Measurements from ENCODE around the gene FANCB. TPM values are rescaled to one million over a fixed set of nuclear protein-coding genes. Genes with fewer than 3 reads are reported as not detected.

Gene FANCB
- total and polyA plus RNA-seq, 12 donors: 0.03 to 3.5 (median 0.58) TPM

- DNase-seq: no peak
- Histone ChIP-seq H3K36me3 (replicated peaks in 1 of 2) (no peaks in the 10 kb centered on the region), H3K27ac (no peak overlapping the region), H3K27me3 (no peaks in the 10 kb centered on the region), H3K9me3 (replicated peaks in 1 of 3) (no peaks in the 10 kb centered on the region), H3K4me1 (replicated peaks in 1 of 2) (no peaks in the 10 kb centered on the region), H3K4me3 (no peak overlapping the region)
- intact Hi-C loops (cut with DNase I): no loop called here
- no peak for TF ChIP-seq CTCF (IDR thresholded peaks at IDR 0.05)
Measured at GRCh38 chrX:14899607-14900006, 26.7 kb upstream of the FANCB start.

GRCh38 chrX:14897042-14897441 is 24.2 kb upstream of the FANCB start:
- intact Hi-C loops (cut with DNase I): no loop called here
- no peak for TF ChIP-seq CTCF (IDR thresholded peaks at IDR 0.05)
- TF ChIP-seq POLR2A (IDR thresholded peaks at IDR 0.05): no peak
- no peaks in the 10 kb centered on the region for H3K9me3 ChIP-seq (replicated peaks in 1 of 3)
- WGBS, 4 donors: 66 to 100% (median 83%) methylated on average over 2 of the region's 2 CpGs
- no peak overlapping the region for H3K4me3 ChIP-seq
- H3K27me3 ChIP-seq: no peaks in the 10 kb centered on the region
- H3K27ac ChIP-seq: no peak overlapping the region
- DNase-seq: no peak
- H3K36me3 ChIP-seq (replicated peaks in 1 of 2): no peaks in the 10 kb centered on the region
- H3K4me1 ChIP-seq (replicated peaks in 1 of 2): no peaks in the 10 kb centered on the region

GRCh38 chrX:14896273-14896672 is 23.4 kb upstream of the FANCB start:
- no peak overlapping the region for H3K27ac ChIP-seq
- no peak for DNase-seq
- H3K36me3 ChIP-seq (replicated peaks in 1 of 2): no peaks in the 10 kb centered on the region
- TF ChIP-seq CTCF (IDR thresholded peaks at IDR 0.05) (no peak), POLR2A (IDR thresholded peaks at IDR 0.05) (no peak)
- H3K9me3 ChIP-seq (replicated peaks in 1 of 3): no peaks in the 10 kb centered on the region
- H3K27me3 ChIP-seq: no peaks in the 10 kb centered on the region
- H3K4me3 ChIP-seq: no peak overlapping the region
- 89 to 91% (median 90%) methylated on average over 2 of the region's 2 CpGs for WGBS, 4 donors
- H3K4me1 ChIP-seq (replicated peaks in 1 of 2): no peaks in the 10 kb centered on the region
- intact Hi-C loops (cut with DNase I): no loop called here

GRCh38 chrX:14886252-14886651 is 13.4 kb upstream of the FANCB start:
- intact Hi-C loops (cut with DNase I): no loop called here
- Histone ChIP-seq H3K36me3 (replicated peaks in 1 of 2) (no peaks in the 10 kb centered on the region), H3K9me3 (replicated peaks in 1 of 3) (no peaks in the 10 kb centered on the region), H3K4me1 (replicated peaks in 1 of 2) (no peaks in the 10 kb centered on the region), H3K27ac (no peak overlapping the region), H3K27me3 (no peaks in the 10 kb centered on the region), H3K4me3 (no peak overlapping the region)
- no peak for DNase-seq
- TF ChIP-seq CTCF (IDR thresholded peaks at IDR 0.05) (no peak), POLR2A (IDR thresholded peaks at IDR 0.05) (no peak)
- WGBS, 4 donors: 68 to 95% (median 88%) methylated on average over 3 of the region's 3 CpGs

All from adrenal gland (tissue), 12 donors.